Body of pancreas (tissue), 4 donors: Measurements from ENCODE around the gene MATR3. TPM values are rescaled to one million over a fixed set of nuclear protein-coding genes. Genes with fewer than 3 reads are reported as not detected.
A peak's percentile ranks its signal among the peaks of the same experiment; 100 is the strongest.

Experiments
- ATAC-seq: fragments of 150-250 bp; one replicate; pipeline ENCODE4 v1.9.1; 2016
- DNase-seq, 4 donors: peaks; one replicate each; pipeline ENCODE4 v3.0.0-alpha.2; 2019
- H3K27ac ChIP-seq, 4 donors: fragments of 200-600 bp; sonication (generic); 1 replicate in 3 of 4; 2 replicates in 1 of 4; pipeline versions ENCODE4 v1.5.1 to v1.6.1; 2016 to 2019; ENCODE audit warnings: mild to moderate bottlenecking in 1 of 4, mixed read lengths in 1 of 4, moderate library complexity in 1 of 4
- H3K27me3 ChIP-seq, 2 donors: fragments of 200-600 bp; sonication (generic); one replicate each; pipeline ENCODE4 v1.6.0; 2016; ENCODE audit warnings: mild to moderate bottlenecking in 1 of 2
- H3K36me3 ChIP-seq, 2 donors: fragments of 200-600 bp; sonication (generic); replicated peaks in 1 of 2; 2 replicates each; pipeline ENCODE4 v1.5.1; 2016; ENCODE audit warnings: low read depth in 2 of 2; ENCODE audit not compliant: insufficient read depth in 1 of 2
- H3K4me1 ChIP-seq: fragments of 200-600 bp; sonication (generic); one replicate; pipeline ENCODE4 v1.6.0; 2016
- H3K4me3 ChIP-seq, 2 donors: fragments of 200-600 bp; sonication (generic); 1 replicate in 1 of 2; 2 replicates in 1 of 2; pipeline ENCODE4 v1.5.1; 2016 to 2019
- H3K9me3 ChIP-seq, 3 donors: fragments of 200-600 bp; sonication (generic); 1 replicate in 2 of 3; 2 replicates in 1 of 3; pipeline ENCODE4 v1.5.1; 2016
- CTCF ChIP-seq, 7 experiments: fragments of 450-650 bp in 4 of 7; fragments of 200-600 bp in 3 of 7; sonication (generic) in 3 of 7; IDR thresholded peaks; one replicate each; pipeline ENCODE4 v1.5.1; 2016 to 2019; ENCODE audit warnings: antibody characterized with exemption in 7 of 7
- POLR2A ChIP-seq, 3 donors: fragments of 450-650 bp; IDR thresholded peaks; one replicate each; pipeline ENCODE4 v1.6.1; 2016; ENCODE audit warnings: antibody characterized with exemption in 3 of 3, mild to moderate bottlenecking in 2 of 3
- WGBS, 2 donors: methylation state at CpG; one replicate each; pipeline ENCODE4 v1.1.5; 2017; 5-methylcytosine and 5-hydroxymethylcytosine counted together
- intact Hi-C: fragments of 100-400 bp; cut with DNase I; formaldehyde crosslinking; loops from one replicate; pipeline ENCODE4 v1.15.1; 2023
- total RNA-seq, 2 donors: library from RNA; depleted of rRNA; stranded (reverse); fragments of >200 nt; gene quantifications; one replicate each; pipeline ENCODE4 v1.1.0, GENCODE V29; 2016

MATR3 gene
- total RNA-seq, 2 donors from 2014 or later = 99.2 to 160 TPM

GRCh38 chr5:139295346-139296057, 2.0 kb downstream of the MATR3 start:
- H3K9me3 ChIP-seq = no peaks in the 10 kb centered on the region
- WGBS, 2 donors = 30 to 41% methylated on average over 13 to 16 of the region's 16 CpGs
- H3K36me3 ChIP-seq = no peaks in the 10 kb centered on the region
- H3K4me1 ChIP-seq = peaks cover 61% of the 10 kb centered on the region
- peak overlapping the region in 3 of 4 donors; percentile 98 to 100 (median 99) for H3K27ac ChIP-seq
- TF ChIP-seq POLR2A (IDR thresholded peaks at IDR 0.05) = no peak
- TF ChIP-seq CTCF (IDR thresholded peaks at IDR 0.05) = no peak
- DNase-seq = no peak
- no peak for ATAC-seq
- H3K27me3 ChIP-seq = no peaks in the 10 kb centered on the region
- intact Hi-C loops = no loop called here
- H3K4me3 ChIP-seq = peak overlapping the region in 1 of 2 donors; percentile 51

- H3K27ac ChIP-seq = no peak overlapping the region
- H3K4me1 ChIP-seq = peaks cover 67% of the 10 kb centered on the region
These were observed 2.7 kb downstream of the MATR3 start for GRCh38 chr5:139296198-139296597.

GRCh38 chr5:139296862-139297326, 3.4 kb downstream of the MATR3 start:
- intact Hi-C loops = no loop called here
- TF ChIP-seq CTCF (IDR thresholded peaks at IDR 0.05) (no peak), POLR2A (IDR thresholded peaks at IDR 0.05) (no peak)
- Histone ChIP-seq H3K9me3 (no peaks in the 10 kb centered on the region), H3K27me3 (no peaks in the 10 kb centered on the region), H3K27ac (peak overlapping the region in 1 of 4 donors; percentile 8), H3K4me3 (no peak overlapping the region), H3K4me1 (peaks cover 74% of the 10 kb centered on the region), H3K36me3 (no peaks in the 10 kb centered on the region)
- WGBS, 2 donors = 77 to 79% methylated on average over 12 of the region's 12 CpGs
- DNase-seq (no peak), ATAC-seq (no peak)

More at GRCh38 chr5:139296198-139296597, 2.7 kb downstream of the MATR3 start:
- WGBS, 2 donors = 28 to 33% methylated on average over 6 of the region's 6 CpGs
- ATAC-seq = no peak
- no peak for DNase-seq
- intact Hi-C loops = no loop called here
- no peaks in the 10 kb centered on the region for H3K9me3 ChIP-seq
- TF ChIP-seq POLR2A (IDR thresholded peaks at IDR 0.05) = no peak
- TF ChIP-seq CTCF (IDR thresholded peaks at IDR 0.05) = no peak
- H3K4me3 ChIP-seq = no peak overlapping the region
- no peaks in the 10 kb centered on the region for H3K27me3 ChIP-seq
- no peaks in the 10 kb centered on the region for H3K36me3 ChIP-seq

- DNase-seq (no peak), ATAC-seq (no peak)
- 10 to 26% methylated on average over 2 of the region's 2 CpGs for WGBS, 2 donors
- Histone ChIP-seq H3K4me1 (peaks cover 79% of the 10 kb centered on the region), H3K27ac (peak overlapping the region in 1 of 4 donors; percentile 8), H3K9me3 (no peaks in the 10 kb centered on the region), H3K4me3 (no peak overlapping the region), H3K36me3 (no peaks in the 10 kb centered on the region), H3K27me3 (no peaks in the 10 kb centered on the region)
- TF ChIP-seq POLR2A (IDR thresholded peaks at IDR 0.05) (no peak), CTCF (IDR thresholded peaks at IDR 0.05) (no peak)
- intact Hi-C loops = no loop called here
These were observed 4.0 kb downstream of the MATR3 start for GRCh38 chr5:139297439-139298133.
